ENCODE results near the gene DAAM1.

DNA sequence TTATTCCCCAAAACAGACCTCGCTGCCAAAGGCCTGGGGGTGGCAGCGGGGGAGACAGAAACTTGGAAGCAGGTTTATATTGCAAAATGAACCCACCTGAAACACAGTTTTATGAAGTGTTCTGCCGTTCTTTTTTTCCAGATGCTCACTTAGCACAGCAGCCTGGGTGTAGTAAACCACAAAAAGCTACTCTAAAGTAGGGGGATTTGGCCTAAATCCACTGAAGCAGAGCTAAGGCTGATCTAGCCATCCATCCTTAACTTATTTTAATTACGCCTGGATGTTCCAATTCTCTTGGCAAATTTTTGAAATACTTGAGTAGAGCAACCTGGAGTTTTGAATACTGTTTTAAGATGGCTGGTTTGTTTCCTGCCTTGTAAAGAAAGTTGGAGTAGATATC, 155.5 kb downstream of the DAAM1 start:
- TF ChIP-seq, protein P1, sequence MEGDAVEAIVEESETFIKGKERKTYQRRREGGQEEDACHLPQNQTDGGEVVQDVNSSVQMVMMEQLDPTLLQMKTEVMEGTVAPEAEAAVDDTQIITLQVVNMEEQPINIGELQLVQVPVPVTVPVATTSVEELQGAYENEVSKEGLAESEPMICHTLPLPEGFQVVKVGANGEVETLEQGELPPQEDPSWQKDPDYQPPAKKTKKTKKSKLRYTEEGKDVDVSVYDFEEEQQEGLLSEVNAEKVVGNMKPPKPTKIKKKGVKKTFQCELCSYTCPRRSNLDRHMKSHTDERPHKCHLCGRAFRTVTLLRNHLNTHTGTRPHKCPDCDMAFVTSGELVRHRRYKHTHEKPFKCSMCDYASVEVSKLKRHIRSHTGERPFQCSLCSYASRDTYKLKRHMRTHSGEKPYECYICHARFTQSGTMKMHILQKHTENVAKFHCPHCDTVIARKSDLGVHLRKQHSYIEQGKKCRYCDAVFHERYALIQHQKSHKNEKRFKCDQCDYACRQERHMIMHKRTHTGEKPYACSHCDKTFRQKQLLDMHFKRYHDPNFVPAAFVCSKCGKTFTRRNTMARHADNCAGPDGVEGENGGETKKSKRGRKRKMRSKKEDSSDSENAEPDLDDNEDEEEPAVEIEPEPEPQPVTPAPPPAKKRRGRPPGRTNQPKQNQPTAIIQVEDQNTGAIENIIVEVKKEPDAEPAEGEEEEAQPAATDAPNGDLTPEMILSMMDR (IDR thresholded peaks at IDR 0.05 in 8 of 11, conservative IDR thresholded peaks at IDR 0.05 in 3 of 11): no peak
- TF ChIP-seq POLR2AphosphoS5 (IDR thresholded peaks at IDR 0.05): no peak
- TF ChIP-seq POLR2A (IDR thresholded peaks at IDR 0.05): no peak

All from spleen (tissue), 7 donors.